ENCODE results near the gene C7orf57. TPM values are rescaled to one million over a fixed set of nuclear protein-coding genes. Genes with fewer than 3 reads are reported as not detected.

C7orf57 gene
- total and polyA plus RNA-seq, 10 of the 15 experiments (the other 5 are each of a cell fraction or from before 2014, with no cell fraction given), result 0.04 to 0.21 (median 0.10) TPM; not detected in 5

DNA sequence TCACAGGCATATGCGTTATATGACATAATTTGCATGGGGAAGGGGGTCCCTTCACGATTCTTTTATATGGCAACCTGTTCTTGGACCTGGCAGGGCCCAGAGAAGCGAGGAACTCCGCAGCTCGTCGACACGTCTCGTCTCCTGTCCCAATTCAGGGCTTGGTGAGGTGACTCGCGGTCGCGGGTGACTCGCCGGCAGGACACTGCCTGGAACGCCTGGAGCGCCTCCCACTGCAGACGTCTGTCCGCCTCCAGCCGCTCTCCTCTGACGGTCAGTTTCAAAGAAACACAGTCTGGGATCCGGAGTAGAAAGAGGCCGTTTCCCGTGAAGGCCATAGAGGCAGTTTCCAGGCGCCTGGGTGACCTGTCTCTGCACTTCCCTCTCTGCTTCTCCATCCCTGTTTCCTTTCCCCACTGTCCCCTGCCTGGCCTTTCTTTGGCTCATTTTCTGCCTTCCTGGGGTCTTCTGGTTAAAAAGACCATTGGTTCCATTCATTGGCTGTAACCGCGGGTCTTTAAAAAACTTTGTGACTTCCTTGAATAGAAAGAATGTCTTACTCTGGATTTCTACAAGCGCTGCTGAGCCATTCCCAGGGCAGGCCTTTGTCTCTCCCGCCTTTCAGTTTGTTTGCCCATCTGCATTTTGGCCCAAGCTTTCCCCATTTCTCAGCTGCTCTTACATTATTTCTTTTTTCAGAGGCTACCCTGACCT, 54.9 kb downstream of the C7orf57 start (continued):
- TF ChIP-seq MYC (IDR thresholded peaks at IDR 0.05; ENCODE audit: insufficient read depth, insufficient read length, insufficient replicate concordance, low read length, severe bottlenecking) (no peak), SMC3 (IDR thresholded peaks at IDR 0.05; ENCODE audit: borderline replicate concordance, low read length) (no peak), JUND (IDR thresholded peaks at IDR 0.05; ENCODE audit: low read depth, low read length) (no peak), SRF (IDR thresholded peaks at IDR 0.05; ENCODE audit: low read depth in 2 of 2, low read length in 2 of 2) (no peak), SREBF2 (IDR thresholded peaks at IDR 0.05; ENCODE audit: low read length) (no peak), YY1 (IDR thresholded peaks at IDR 0.05; ENCODE audit: low read depth, low read length) (no peak), NFYA (IDR thresholded peaks at IDR 0.05; ENCODE audit: borderline replicate concordance, low read depth, low read length) (no peak), NR2C2 (IDR thresholded peaks at IDR 0.05; ENCODE audit: borderline replicate concordance, control insufficient read depth, insufficient read length, low read depth) (no peak)
- TF ChIP-seq, protein P1, sequence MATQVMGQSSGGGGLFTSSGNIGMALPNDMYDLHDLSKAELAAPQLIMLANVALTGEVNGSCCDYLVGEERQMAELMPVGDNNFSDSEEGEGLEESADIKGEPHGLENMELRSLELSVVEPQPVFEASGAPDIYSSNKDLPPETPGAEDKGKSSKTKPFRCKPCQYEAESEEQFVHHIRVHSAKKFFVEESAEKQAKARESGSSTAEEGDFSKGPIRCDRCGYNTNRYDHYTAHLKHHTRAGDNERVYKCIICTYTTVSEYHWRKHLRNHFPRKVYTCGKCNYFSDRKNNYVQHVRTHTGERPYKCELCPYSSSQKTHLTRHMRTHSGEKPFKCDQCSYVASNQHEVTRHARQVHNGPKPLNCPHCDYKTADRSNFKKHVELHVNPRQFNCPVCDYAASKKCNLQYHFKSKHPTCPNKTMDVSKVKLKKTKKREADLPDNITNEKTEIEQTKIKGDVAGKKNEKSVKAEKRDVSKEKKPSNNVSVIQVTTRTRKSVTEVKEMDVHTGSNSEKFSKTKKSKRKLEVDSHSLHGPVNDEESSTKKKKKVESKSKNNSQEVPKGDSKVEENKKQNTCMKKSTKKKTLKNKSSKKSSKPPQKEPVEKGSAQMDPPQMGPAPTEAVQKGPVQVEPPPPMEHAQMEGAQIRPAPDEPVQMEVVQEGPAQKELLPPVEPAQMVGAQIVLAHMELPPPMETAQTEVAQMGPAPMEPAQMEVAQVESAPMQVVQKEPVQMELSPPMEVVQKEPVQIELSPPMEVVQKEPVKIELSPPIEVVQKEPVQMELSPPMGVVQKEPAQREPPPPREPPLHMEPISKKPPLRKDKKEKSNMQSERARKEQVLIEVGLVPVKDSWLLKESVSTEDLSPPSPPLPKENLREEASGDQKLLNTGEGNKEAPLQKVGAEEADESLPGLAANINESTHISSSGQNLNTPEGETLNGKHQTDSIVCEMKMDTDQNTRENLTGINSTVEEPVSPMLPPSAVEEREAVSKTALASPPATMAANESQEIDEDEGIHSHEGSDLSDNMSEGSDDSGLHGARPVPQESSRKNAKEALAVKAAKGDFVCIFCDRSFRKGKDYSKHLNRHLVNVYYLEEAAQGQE (IDR thresholded peaks at IDR 0.05; ENCODE audit: low read depth, low read length), result no peak
- TF ChIP-seq, protein P2, sequence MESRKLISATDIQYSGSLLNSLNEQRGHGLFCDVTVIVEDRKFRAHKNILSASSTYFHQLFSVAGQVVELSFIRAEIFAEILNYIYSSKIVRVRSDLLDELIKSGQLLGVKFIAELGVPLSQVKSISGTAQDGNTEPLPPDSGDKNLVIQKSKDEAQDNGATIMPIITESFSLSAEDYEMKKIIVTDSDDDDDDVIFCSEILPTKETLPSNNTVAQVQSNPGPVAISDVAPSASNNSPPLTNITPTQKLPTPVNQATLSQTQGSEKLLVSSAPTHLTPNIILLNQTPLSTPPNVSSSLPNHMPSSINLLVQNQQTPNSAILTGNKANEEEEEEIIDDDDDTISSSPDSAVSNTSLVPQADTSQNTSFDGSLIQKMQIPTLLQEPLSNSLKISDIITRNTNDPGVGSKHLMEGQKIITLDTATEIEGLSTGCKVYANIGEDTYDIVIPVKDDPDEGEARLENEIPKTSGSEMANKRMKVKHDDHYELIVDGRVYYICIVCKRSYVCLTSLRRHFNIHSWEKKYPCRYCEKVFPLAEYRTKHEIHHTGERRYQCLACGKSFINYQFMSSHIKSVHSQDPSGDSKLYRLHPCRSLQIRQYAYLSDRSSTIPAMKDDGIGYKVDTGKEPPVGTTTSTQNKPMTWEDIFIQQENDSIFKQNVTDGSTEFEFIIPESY (IDR thresholded peaks at IDR 0.05), result no peak; the same call in 1 of the 2 replicates
- TF ChIP-seq, protein P3, sequence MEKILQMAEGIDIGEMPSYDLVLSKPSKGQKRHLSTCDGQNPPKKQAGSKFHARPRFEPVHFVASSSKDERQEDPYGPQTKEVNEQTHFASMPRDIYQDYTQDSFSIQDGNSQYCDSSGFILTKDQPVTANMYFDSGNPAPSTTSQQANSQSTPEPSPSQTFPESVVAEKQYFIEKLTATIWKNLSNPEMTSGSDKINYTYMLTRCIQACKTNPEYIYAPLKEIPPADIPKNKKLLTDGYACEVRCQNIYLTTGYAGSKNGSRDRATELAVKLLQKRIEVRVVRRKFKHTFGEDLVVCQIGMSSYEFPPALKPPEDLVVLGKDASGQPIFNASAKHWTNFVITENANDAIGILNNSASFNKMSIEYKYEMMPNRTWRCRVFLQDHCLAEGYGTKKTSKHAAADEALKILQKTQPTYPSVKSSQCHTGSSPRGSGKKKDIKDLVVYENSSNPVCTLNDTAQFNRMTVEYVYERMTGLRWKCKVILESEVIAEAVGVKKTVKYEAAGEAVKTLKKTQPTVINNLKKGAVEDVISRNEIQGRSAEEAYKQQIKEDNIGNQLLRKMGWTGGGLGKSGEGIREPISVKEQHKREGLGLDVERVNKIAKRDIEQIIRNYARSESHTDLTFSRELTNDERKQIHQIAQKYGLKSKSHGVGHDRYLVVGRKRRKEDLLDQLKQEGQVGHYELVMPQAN (conservative IDR thresholded peaks at IDR 0.05), result no peak
- TF ChIP-seq, protein P4, sequence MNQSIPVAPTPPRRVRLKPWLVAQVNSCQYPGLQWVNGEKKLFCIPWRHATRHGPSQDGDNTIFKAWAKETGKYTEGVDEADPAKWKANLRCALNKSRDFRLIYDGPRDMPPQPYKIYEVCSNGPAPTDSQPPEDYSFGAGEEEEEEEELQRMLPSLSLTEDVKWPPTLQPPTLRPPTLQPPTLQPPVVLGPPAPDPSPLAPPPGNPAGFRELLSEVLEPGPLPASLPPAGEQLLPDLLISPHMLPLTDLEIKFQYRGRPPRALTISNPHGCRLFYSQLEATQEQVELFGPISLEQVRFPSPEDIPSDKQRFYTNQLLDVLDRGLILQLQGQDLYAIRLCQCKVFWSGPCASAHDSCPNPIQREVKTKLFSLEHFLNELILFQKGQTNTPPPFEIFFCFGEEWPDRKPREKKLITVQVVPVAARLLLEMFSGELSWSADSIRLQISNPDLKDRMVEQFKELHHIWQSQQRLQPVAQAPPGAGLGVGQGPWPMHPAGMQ (IDR thresholded peaks at IDR 0.05; ENCODE audit: borderline replicate concordance), result no peak
